Tibial nerve (tissue), 3 donors: ENCODE measurements around the gene SORCS2.

ENCODE experiments used
- POLR2A ChIP-seq, 2 donors: fragments of 450-650 bp; IDR thresholded peaks; one replicate each; pipeline ENCODE4 v1.6.1; 2017; ENCODE audit warnings: antibody characterized with exemption in 2 of 2, mild to moderate bottlenecking in 2 of 2, moderate library complexity in 2 of 2
- TF ChIP-seq, protein P1 (sequence below), 5 experiments: fragments of 200-600 bp in 3 of 5; fragments of 450-650 bp in 2 of 5; sonication (generic) in 3 of 5; IDR thresholded peaks; one replicate each; pipeline ENCODE4 v1.5.1; 2016 to 2019; ENCODE audit warnings: antibody characterized with exemption in 5 of 5, mild to moderate bottlenecking in 3 of 5, moderate library complexity in 2 of 5

- TF ChIP-seq, protein P1, sequence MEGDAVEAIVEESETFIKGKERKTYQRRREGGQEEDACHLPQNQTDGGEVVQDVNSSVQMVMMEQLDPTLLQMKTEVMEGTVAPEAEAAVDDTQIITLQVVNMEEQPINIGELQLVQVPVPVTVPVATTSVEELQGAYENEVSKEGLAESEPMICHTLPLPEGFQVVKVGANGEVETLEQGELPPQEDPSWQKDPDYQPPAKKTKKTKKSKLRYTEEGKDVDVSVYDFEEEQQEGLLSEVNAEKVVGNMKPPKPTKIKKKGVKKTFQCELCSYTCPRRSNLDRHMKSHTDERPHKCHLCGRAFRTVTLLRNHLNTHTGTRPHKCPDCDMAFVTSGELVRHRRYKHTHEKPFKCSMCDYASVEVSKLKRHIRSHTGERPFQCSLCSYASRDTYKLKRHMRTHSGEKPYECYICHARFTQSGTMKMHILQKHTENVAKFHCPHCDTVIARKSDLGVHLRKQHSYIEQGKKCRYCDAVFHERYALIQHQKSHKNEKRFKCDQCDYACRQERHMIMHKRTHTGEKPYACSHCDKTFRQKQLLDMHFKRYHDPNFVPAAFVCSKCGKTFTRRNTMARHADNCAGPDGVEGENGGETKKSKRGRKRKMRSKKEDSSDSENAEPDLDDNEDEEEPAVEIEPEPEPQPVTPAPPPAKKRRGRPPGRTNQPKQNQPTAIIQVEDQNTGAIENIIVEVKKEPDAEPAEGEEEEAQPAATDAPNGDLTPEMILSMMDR (IDR thresholded peaks at IDR 0.05): no peak
- TF ChIP-seq POLR2A (IDR thresholded peaks at IDR 0.05): no peak
Observed at GRCh38 chr4:7411896-7412553, 219.7 kb downstream of the SORCS2 start.
